A673 (cell line): ENCODE data around the gene C15orf61.

Source experiments
- EZH2 ChIP-seq: fragments of 200-600 bp; sonication (generic); IDR thresholded peaks from 2 replicates; pipeline ENCODE4 v1.6.1; 2017; ENCODE audit warnings: borderline replicate concordance, low read depth, mild to moderate bottlenecking, mixed read lengths, antibody characterized with exemption, low read length; ENCODE audit not compliant: poor library complexity, severe bottlenecking
- TF ChIP-seq, protein P1 (sequence below): fragments of 300-800, 200-600 bp; sonication (generic); conservative IDR thresholded peaks from 2 replicates; pipeline ENCODE4 v1.5.1; 2017; ENCODE audit warnings: low read depth, mild to moderate bottlenecking, antibody characterized with exemption, low read length, moderate library complexity, mixed read lengths

DNA sequence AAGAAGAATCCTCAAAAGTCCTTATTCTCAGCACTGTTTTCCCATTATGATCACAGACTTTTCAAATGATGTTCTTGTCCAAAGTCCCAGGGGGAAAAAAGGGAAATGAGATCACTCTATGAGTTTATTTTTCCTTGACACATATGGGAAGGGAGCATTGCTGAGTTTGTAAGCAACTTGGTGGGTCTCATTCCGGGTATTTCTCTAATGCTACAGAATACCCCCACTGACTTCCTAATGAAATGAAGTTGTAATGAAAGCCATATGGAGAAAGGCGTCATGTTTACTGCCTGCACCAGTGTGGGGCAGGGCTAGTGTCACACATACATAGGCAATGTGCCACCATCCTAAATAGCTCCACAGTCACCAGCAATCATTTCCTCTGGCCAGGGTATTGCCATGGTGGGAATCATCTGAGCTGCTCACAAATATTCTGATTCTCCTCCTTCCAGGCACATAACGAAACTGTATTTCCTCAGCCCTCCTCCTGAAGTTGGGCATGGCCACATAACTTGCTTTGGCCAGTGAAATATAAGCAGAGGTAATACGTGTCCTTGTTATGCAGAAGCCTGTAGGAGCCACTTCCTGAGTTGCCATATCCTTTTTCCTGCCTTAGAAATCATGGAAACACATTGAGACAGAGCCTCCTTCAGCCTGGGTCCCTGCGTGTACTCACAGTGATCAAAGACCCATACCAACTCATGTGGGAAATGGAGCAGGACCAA lies 41.0 kb upstream of the C15orf61 start:
- TF ChIP-seq, protein P1, sequence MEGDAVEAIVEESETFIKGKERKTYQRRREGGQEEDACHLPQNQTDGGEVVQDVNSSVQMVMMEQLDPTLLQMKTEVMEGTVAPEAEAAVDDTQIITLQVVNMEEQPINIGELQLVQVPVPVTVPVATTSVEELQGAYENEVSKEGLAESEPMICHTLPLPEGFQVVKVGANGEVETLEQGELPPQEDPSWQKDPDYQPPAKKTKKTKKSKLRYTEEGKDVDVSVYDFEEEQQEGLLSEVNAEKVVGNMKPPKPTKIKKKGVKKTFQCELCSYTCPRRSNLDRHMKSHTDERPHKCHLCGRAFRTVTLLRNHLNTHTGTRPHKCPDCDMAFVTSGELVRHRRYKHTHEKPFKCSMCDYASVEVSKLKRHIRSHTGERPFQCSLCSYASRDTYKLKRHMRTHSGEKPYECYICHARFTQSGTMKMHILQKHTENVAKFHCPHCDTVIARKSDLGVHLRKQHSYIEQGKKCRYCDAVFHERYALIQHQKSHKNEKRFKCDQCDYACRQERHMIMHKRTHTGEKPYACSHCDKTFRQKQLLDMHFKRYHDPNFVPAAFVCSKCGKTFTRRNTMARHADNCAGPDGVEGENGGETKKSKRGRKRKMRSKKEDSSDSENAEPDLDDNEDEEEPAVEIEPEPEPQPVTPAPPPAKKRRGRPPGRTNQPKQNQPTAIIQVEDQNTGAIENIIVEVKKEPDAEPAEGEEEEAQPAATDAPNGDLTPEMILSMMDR: no peak
- no peak for TF ChIP-seq EZH2
